Neuron (in vitro differentiated cells): ENCODE measurements around the gene HOXD13.

Experiments
- H2AFZ ChIP-seq: one replicate; pipeline ENCODE4 v1.6.1; 2013; ENCODE audit warnings: low read depth, mild to moderate bottlenecking, inconsistent platforms, low read length, moderate library complexity
- H3K27me3 ChIP-seq: one replicate; pipeline ENCODE4 v1.6.1; 2013; ENCODE audit warnings: low read length; ENCODE audit not compliant: insufficient read depth
- H3K36me3 ChIP-seq: one replicate; pipeline ENCODE4 v1.6.1; 2013; ENCODE audit warnings: low read length; ENCODE audit not compliant: insufficient read depth
- H3K4me1 ChIP-seq: one replicate; pipeline ENCODE4 v1.6.1; 2013; ENCODE audit warnings: low read length; ENCODE audit not compliant: insufficient read depth
- H3K4me3 ChIP-seq: 2 replicates; pipeline ENCODE4 v1.5.1; 2013; ENCODE audit warnings: mild to moderate bottlenecking, low read length, moderate library complexity
- H3K9me3 ChIP-seq: one replicate; pipeline ENCODE4 v1.6.1; 2013; ENCODE audit warnings: low read length

Gene HOXD13

DNA sequence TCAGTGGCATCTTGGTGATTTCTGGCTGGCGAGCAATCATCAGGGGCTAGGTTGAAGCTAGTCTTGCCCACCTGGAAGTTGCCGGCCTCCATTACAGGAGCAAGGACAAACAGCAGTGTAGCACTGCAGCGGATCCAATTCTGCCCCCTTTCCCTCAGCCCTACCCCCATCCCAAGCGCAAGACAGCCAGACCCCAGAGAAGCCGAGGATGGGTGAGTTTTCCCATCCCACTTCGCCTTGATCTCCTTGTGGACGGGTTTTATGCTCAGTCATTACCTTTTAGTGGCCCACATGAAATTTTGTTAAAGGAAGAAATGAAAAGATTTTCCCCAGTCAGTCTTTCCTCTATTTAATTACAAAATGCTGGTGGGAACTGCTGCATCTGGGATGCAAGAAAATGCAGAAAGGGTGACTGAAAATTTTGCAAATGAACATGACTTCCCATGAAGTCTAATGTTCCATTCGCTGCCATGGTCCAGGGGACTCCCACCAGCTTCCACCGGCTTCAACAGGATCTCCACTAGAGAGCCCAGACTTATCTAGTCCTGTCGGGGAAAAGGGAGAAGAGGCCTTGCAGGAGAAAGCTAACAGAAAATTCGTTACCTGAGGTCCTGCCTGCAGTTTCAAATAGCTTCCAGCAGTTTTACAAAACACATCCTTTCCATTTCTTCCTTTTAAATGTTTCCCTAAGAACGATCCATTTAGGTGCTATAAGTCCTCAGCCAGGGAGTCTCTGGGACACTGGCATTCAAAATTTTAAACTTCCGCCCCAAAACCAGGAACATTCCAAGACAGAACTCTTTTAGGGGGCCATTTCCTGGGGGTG, 28.1 kb downstream of the HOXD13 start:
- Histone ChIP-seq H3K9me3 (peaks cover 12% of the 10 kb centered on the region), H2AFZ (no peak overlapping the region), H3K4me3 (no peak overlapping the region)

DNA sequence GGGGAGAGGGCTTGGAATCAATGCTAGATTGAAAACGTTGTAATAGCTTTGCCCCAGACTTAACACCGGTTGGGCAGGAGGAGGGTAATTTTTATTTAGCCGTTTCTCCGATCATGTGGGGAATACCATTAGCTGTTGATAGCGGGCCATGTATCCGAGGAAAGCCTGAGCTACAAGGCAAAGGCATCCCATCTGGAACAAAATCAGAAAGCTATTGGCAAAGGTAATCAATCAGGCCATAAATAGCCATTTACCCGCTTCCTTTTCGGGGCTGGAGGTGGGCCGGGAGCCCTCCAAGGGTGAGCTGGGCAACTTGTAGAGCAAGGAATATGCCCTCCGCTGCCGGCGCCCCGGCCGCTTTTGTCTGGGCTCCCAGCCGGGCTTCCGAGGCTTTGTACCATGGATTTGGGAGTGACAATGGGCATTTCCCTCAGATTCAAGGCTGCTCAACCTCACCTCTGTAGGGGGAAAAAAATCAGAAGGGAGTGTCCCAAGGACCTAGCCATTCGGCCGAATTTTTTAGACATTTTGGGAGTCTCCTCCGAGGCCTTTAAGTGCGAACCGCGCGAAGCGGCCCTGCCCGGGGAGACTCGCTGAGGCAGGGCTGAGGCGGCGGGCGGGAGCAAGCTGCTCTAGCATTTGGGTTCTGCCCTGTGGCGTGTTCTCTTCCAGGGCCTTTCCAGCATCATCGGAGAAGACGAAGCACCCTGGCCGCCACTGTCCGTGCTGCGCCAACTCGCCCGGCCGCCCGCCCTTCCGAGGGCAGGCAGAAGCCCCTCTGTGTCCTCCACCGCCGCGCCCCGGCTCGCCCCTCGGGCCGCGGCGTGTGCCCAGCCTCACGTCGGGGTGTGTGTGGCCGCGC, 28.9 kb downstream of the HOXD13 start:
- Histone ChIP-seq H3K36me3 (no peaks in the 10 kb centered on the region), H2AFZ (no peak overlapping the region), H3K4me3 (no peak overlapping the region), H3K4me1 (peaks cover 7% of the 10 kb centered on the region), H3K9me3 (peaks cover 12% of the 10 kb centered on the region), H3K27me3 (peaks cover 99% of the 10 kb centered on the region)

More for the DNA sequence above, 28.1 kb downstream of the HOXD13 start:
- Histone ChIP-seq H3K4me1 (peaks cover 7% of the 10 kb centered on the region), H3K27me3 (peaks cover 99% of the 10 kb centered on the region), H3K36me3 (no peaks in the 10 kb centered on the region)

DNA sequence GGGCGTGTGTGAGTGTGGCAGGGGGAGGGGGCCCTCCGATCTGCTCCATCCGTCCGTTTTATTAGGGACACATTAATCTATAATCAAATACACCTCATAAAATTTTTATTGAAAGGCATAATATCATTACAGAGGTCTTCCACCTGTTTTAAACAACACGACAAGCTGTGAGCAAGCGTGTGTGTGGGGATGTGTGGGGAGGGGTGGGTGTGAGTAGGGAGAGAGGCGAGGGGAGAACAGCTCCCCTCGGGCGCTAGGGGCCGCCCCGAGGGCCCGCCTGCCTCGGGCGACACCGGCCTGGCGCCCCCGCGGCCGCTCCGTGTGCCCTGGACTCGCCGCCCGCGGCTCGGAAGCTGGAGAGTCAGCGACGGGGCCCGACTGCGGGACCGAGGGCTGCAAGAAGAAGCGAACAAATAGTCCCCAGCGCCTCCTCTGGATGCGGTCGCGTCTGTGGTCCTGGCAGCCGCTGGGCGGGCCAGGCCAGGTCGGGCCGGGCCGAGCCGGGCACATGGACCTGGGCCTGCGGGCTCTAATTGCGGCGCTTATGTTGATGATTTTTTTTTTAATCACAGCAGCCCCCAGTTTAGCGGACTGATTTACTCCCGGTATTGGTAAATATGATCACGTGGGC, 29.6 kb downstream of the HOXD13 start:
- peaks cover 5% of the 10 kb centered on the region for H3K9me3 ChIP-seq
- H3K36me3 ChIP-seq, result no peaks in the 10 kb centered on the region
- H3K4me3 ChIP-seq, result peak overlapping the region; percentile 42
- peak overlapping the region; percentile 96 for H2AFZ ChIP-seq
- peaks cover 7% of the 10 kb centered on the region for H3K4me1 ChIP-seq
- peaks cover 96% of the 10 kb centered on the region for H3K27me3 ChIP-seq

DNA sequence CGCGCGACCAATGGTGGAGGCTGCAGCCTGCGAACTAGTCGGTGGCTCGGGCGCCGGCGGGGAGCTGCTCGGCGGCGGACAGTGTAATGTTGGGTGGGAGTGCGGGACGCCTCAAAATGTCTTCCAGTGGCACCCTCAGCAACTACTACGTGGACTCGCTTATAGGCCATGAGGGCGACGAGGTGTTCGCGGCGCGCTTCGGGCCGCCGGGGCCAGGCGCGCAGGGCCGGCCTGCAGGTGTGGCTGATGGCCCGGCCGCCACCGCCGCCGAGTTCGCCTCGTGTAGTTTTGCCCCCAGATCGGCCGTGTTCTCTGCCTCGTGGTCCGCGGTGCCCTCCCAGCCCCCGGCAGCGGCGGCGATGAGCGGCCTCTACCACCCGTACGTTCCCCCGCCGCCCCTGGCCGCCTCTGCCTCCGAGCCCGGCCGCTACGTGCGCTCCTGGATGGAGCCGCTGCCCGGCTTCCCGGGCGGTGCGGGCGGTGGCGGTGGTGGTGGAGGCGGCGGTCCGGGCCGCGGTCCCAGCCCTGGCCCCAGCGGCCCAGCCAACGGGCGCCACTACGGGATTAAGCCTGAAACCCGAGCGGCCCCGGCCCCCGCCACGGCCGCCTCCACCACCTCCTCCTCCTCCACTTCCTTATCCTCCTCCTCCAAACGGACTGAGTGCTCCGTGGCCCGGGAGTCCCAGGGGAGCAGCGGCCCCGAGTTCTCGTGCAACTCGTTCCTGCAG, 30.3 kb downstream of the HOXD13 start, which contains the start of gene HOXD9:
HOXD9 (plus strand) TSS at position 37 of the 728 bp plus-strand sequence; CDS start at position 87, 50 bp downstream.
- Histone ChIP-seq H3K4me3 (peak within 1 kb of the TSS; percentile 42), H3K27me3 (peaks cover 95% of the 10 kb centered on the region), H3K4me1 (peaks cover 7% of the 10 kb centered on the region), H3K36me3 (no peaks in the 10 kb centered on the region), H3K9me3 (peaks cover 2% of the 10 kb centered on the region), H2AFZ (peak within 1 kb of the TSS; percentile 96)

DNA sequence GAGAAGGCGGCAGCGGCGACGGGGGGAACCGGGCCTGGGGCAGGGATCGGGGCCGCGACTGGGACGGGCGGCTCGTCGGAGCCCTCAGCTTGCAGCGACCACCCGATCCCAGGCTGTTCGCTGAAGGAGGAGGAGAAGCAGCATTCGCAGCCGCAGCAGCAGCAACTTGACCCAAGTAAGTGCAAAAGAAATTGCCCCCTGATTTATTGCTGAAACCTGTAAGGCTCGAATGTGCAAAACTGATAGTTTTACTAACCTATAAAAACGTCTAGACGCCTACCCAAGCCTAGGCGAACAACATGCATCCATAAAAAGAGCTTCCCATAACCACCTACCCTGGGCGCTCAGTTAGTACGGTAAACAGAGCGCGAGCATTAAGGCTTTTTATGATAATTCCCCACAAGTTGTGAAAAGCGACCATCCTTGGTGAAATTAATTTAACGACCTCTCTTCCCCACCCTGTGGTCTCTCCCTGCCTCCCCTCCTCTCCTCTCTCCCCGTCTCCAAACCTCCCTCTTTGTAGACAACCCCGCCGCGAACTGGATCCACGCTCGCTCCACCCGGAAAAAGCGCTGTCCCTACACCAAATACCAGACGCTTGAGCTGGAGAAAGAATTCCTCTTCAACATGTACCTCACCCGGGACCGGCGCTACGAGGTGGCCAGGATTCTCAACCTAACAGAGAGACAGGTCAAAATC, 31.0 kb downstream of the HOXD13 start:
- no peaks in the 10 kb centered on the region for H3K36me3 ChIP-seq
- H3K27me3 ChIP-seq, result peaks cover 95% of the 10 kb centered on the region
- H3K9me3 ChIP-seq, result no peaks in the 10 kb centered on the region
- H3K4me1 ChIP-seq, result peaks cover 7% of the 10 kb centered on the region
- H3K4me3 ChIP-seq, result peak overlapping the region; percentile 42
- no peak overlapping the region for H2AFZ ChIP-seq

DNA sequence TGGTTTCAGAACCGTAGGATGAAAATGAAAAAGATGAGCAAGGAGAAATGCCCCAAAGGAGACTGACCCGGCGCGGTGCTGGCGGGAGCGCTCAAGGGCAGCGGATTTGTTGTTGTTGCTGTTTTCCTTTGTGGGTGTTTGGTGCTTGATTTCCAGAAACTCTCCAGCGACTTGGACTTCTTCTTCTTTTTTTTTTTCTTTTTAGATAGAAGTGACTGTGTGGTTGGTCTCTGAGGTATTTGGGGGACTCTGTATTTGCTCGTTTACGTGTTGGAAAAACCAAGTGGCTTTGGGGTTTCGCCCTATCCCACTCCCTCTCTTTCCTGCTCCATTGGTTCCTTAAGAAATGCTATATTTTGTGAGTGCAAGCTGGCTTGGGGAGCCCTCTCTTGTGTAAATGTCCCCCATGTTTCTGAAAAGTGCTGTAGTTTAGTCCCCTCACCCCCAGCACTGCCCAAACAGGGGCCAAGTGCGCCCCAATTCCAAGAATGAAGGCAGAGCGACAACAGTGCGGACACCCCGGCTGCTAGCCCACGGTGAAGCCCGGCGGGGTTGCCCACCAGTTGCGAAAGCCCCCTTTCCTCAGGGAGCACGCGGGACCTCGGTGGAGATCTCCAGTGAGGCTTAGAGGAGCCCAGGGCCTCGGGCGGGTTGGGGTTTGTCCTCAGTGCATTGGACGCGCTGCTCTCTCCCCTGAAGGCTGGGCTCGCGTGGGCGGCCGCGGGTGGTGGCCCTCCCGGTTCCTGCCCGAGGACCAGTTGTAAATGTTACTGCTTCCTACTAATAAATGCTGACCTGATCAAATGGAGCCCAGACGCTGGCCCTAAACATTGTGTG, 31.8 kb downstream of the HOXD13 start:
- Histone ChIP-seq H3K27me3 (peaks cover 96% of the 10 kb centered on the region), H3K36me3 (no peaks in the 10 kb centered on the region), H3K4me1 (peaks cover 7% of the 10 kb centered on the region), H3K4me3 (no peak overlapping the region), H3K9me3 (no peaks in the 10 kb centered on the region), H2AFZ (no peak overlapping the region)

DNA sequence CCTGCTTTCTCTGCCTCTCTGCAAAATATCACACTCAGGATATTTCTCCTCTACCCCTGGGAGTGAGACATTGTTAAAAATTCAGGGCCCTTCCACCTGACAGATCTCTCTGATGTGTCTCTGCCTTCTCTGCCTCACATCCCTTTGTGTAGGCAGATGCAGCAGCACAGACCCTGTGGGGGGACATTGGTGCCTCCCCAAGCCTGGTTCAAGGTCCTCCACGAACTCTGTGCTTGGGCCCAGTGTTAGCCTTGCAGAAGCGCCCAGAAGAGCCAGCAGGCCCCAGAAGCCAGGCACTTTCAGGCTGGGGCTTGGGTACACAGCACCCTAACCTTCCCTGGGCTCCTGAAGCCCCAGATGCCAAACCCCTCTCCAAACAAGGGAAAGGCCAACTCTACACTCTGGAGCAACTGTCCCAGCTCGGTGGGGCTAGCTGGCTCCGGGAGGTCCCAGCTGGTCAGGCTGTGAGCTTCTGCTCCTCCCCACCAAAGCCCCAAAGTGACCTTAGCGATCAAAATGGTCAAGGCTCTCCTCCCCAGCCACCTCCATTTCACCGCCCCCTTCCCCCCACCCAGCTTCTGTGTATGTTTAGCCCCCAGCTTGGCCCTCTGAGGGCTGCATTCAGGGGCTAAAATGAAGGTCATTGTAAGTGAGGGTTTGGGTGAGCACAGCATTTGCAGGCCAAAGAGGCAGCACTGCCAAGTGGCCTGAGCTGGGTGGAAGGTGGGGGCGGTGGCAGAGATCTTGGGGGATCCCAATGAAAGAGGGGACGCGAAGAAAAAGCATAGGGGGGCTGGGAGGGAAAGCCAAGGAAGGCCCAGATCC, 32.6 kb downstream of the HOXD13 start:
- Histone ChIP-seq H3K36me3 (no peaks in the 10 kb centered on the region), H2AFZ (no peak overlapping the region), H3K9me3 (no peaks in the 10 kb centered on the region), H3K27me3 (peaks cover 90% of the 10 kb centered on the region), H3K4me3 (no peak overlapping the region), H3K4me1 (peaks cover 7% of the 10 kb centered on the region)

DNA sequence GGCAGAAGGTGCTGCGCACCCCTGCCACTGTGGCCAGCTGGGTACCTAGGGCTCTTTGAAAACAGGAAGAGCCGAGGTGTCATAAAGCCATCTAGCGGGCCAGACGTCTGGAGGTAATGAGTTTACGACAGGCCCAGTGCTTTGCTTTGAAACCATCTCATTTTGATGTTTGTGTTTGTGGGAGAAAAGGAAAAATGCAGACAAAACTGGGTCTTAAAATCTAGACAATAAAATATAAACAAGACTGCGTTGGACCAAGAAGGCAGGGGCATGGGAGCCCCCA, 33.2 kb downstream of the HOXD13 start:
- H2AFZ ChIP-seq, result no peak overlapping the region
- H3K27me3 ChIP-seq, result peaks cover 89% of the 10 kb centered on the region
- H3K36me3 ChIP-seq, result no peaks in the 10 kb centered on the region
- H3K9me3 ChIP-seq, result no peaks in the 10 kb centered on the region
- no peak overlapping the region for H3K4me3 ChIP-seq
- peaks cover 7% of the 10 kb centered on the region for H3K4me1 ChIP-seq

DNA sequence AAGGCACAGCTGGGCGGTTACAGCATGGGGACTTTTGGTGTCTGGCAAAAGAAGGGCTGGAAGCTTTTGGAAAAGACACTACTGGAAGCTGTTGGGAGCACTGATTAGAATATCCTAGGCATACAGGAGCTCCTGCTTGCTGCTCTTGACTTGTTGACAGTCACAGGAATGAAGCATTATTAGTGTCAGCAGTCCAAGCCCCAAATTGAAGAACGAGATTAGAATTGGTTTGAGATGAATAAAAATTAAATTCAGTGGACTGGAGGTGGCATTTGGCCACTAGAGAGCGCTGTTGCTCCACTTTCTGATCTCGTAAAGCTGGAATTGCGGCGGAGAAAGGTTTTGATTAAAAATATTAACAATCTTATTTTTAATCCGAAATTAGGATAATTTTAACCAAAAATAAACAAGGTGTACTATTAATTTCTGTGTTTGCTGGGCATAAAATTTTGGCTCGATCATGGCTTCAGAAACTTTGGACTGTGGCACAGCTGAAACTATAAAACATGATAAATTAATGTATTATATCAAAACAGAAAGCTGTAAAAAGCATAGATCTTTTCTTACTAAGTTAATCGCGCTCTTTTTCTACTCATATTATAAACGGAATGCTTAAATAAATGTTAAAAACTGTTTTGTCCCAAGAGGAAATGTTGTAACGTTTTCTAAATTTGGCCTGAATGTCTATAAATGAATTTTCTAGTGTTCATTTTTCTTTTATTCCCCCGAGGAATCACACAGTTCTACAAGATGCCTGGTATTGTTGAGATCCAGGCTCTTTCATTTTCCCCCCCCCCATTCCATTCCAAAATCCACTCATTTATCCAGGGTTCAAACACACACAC, 34.6 kb downstream of the HOXD13 start:
- Histone ChIP-seq H2AFZ (no peak overlapping the region), H3K36me3 (no peaks in the 10 kb centered on the region), H3K9me3 (no peaks in the 10 kb centered on the region), H3K4me3 (no peak overlapping the region), H3K4me1 (peaks cover 7% of the 10 kb centered on the region), H3K27me3 (peaks cover 89% of the 10 kb centered on the region)

DNA sequence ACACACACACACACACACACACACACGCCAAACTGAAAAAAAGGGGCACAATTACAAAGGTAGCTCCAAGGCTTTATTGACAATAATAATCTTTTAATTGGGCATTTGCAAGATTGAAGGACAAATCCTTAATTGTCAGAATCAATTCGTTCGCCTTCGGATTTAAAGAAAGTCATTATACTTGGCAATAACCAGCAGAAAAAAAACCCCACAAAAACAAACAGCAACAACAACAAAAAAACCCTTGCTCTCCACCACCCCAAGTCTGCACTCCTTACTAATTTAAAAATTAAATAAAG, 35.2 kb downstream of the HOXD13 start:
- no peaks in the 10 kb centered on the region for H3K36me3 ChIP-seq
- H3K4me1 ChIP-seq, result peaks cover 2% of the 10 kb centered on the region
- peaks cover 89% of the 10 kb centered on the region for H3K27me3 ChIP-seq
- H3K4me3 ChIP-seq, result no peak overlapping the region
- no peak overlapping the region for H2AFZ ChIP-seq
- no peaks in the 10 kb centered on the region for H3K9me3 ChIP-seq
